ENCODE results near the gene HSPA8. TPM values are rescaled to one million over a fixed set of nuclear protein-coding genes. Genes with fewer than 3 reads are reported as not detected.
A peak's percentile ranks its signal among the peaks of the same experiment; 100 is the strongest.

HSPA8 gene
- total RNA-seq, 1 donor from 2014 or later = 3,240 TPM

- Histone ChIP-seq H3K4me1 (ENCODE audit: control insufficient read depth in 3 of 3, insufficient read depth in 3 of 3, low read length in 3 of 3) (no peaks in the 10 kb centered on the region), H3K9me3 (ENCODE audit: control insufficient read depth in 3 of 3, low read length in 3 of 3) (no peaks in the 10 kb centered on the region), H3K27me3 (ENCODE audit: control insufficient read depth in 3 of 3, insufficient read depth in 3 of 3, low read length in 3 of 3) (no peaks in the 10 kb centered on the region), H3K4me3 (ENCODE audit: low read length in 3 of 3) (no peak overlapping the region), H3K27ac (ENCODE audit: low read depth, low read length) (no peak overlapping the region), H3K9ac (ENCODE audit: low read depth in 1 of 3, low read length in 3 of 3) (no peak overlapping the region), H3K36me3 (ENCODE audit: control insufficient read depth in 3 of 3, insufficient read depth in 3 of 3, low read length in 3 of 3) (no peaks in the 10 kb centered on the region)
Measured at GRCh38 chr11:123034597-123034996, 27.3 kb downstream of the HSPA8 start.

GRCh38 chr11:123033895-123034294, 28.0 kb downstream of the HSPA8 start:
- H3K9ac ChIP-seq (ENCODE audit: low read depth in 1 of 3, low read length in 3 of 3) = no peak overlapping the region
- H3K9me3 ChIP-seq (ENCODE audit: control insufficient read depth in 3 of 3, low read length in 3 of 3) = no peaks in the 10 kb centered on the region

GRCh38 chr11:123030517-123030916, 31.4 kb downstream of the HSPA8 start:
- Histone ChIP-seq H3K36me3 (ENCODE audit: control insufficient read depth in 3 of 3, insufficient read depth in 3 of 3, low read length in 3 of 3) (no peaks in the 10 kb centered on the region), H3K9me3 (ENCODE audit: control insufficient read depth in 3 of 3, low read length in 3 of 3) (no peaks in the 10 kb centered on the region), H3K4me1 (ENCODE audit: control insufficient read depth in 3 of 3, insufficient read depth in 3 of 3, low read length in 3 of 3) (no peaks in the 10 kb centered on the region)

More at GRCh38 chr11:123033895-123034294, 28.0 kb downstream of the HSPA8 start:
- Histone ChIP-seq H3K4me1 (ENCODE audit: control insufficient read depth in 3 of 3, insufficient read depth in 3 of 3, low read length in 3 of 3) (no peaks in the 10 kb centered on the region), H3K36me3 (ENCODE audit: control insufficient read depth in 3 of 3, insufficient read depth in 3 of 3, low read length in 3 of 3) (no peaks in the 10 kb centered on the region), H3K4me3 (ENCODE audit: low read length in 3 of 3) (no peak overlapping the region), H3K27ac (ENCODE audit: low read depth, low read length) (no peak overlapping the region), H3K27me3 (ENCODE audit: control insufficient read depth in 3 of 3, insufficient read depth in 3 of 3, low read length in 3 of 3) (no peaks in the 10 kb centered on the region)

GRCh38 chr11:123020968-123021367, 41.0 kb downstream of the HSPA8 start:
- Histone ChIP-seq H3K27me3 (ENCODE audit: control insufficient read depth in 3 of 3, insufficient read depth in 3 of 3, low read length in 3 of 3) (peaks cover 8% of the 10 kb centered on the region in 3 donors), H3K4me3 (ENCODE audit: low read length in 3 of 3) (no peak overlapping the region), H3K36me3 (ENCODE audit: control insufficient read depth in 3 of 3, insufficient read depth in 3 of 3, low read length in 3 of 3) (no peaks in the 10 kb centered on the region), H3K4me1 (ENCODE audit: control insufficient read depth in 3 of 3, insufficient read depth in 3 of 3, low read length in 3 of 3) (no peaks in the 10 kb centered on the region), H3K27ac (ENCODE audit: low read depth, low read length) (no peak overlapping the region), H3K9me3 (ENCODE audit: control insufficient read depth in 3 of 3, low read length in 3 of 3) (no peaks in the 10 kb centered on the region), H3K9ac (ENCODE audit: low read depth in 1 of 3, low read length in 3 of 3) (no peak overlapping the region)

More at GRCh38 chr11:123030517-123030916, 31.4 kb downstream of the HSPA8 start:
- Histone ChIP-seq H3K27me3 (ENCODE audit: control insufficient read depth in 3 of 3, insufficient read depth in 3 of 3, low read length in 3 of 3) (no peaks in the 10 kb centered on the region), H3K27ac (ENCODE audit: low read depth, low read length) (no peak overlapping the region), H3K4me3 (ENCODE audit: low read length in 3 of 3) (no peak overlapping the region), H3K9ac (ENCODE audit: low read depth in 1 of 3, low read length in 3 of 3) (no peak overlapping the region)

- Histone ChIP-seq H3K4me1 (ENCODE audit: control insufficient read depth in 3 of 3, insufficient read depth in 3 of 3, low read length in 3 of 3) (no peaks in the 10 kb centered on the region), H3K27ac (ENCODE audit: low read depth, low read length) (no peak overlapping the region), H3K9me3 (ENCODE audit: control insufficient read depth in 3 of 3, low read length in 3 of 3) (no peaks in the 10 kb centered on the region), H3K4me3 (ENCODE audit: low read length in 3 of 3) (no peak overlapping the region), H3K27me3 (ENCODE audit: control insufficient read depth in 3 of 3, insufficient read depth in 3 of 3, low read length in 3 of 3) (peaks cover 7 to 9% (median 8%) of the 10 kb centered on the region in 3 donors), H3K36me3 (ENCODE audit: control insufficient read depth in 3 of 3, insufficient read depth in 3 of 3, low read length in 3 of 3) (no peaks in the 10 kb centered on the region), H3K9ac (ENCODE audit: low read depth in 1 of 3, low read length in 3 of 3) (no peak overlapping the region)
Measured at GRCh38 chr11:123018702-123019101, 43.2 kb downstream of the HSPA8 start.

GRCh38 chr11:123011510-123011909, 50.4 kb downstream of the HSPA8 start:
- Histone ChIP-seq H3K9me3 (ENCODE audit: control insufficient read depth in 3 of 3, low read length in 3 of 3) (no peaks in the 10 kb centered on the region), H3K4me3 (ENCODE audit: low read length in 3 of 3) (no peak overlapping the region), H3K9ac (ENCODE audit: low read depth in 1 of 3, low read length in 3 of 3) (no peak overlapping the region), H3K27me3 (ENCODE audit: control insufficient read depth in 3 of 3, insufficient read depth in 3 of 3, low read length in 3 of 3) (peaks cover 0 to 18% (median 0%) of the 10 kb centered on the region in 3 donors), H3K36me3 (ENCODE audit: control insufficient read depth in 3 of 3, insufficient read depth in 3 of 3, low read length in 3 of 3) (no peaks in the 10 kb centered on the region), H3K27ac (ENCODE audit: low read depth, low read length) (no peak overlapping the region), H3K4me1 (ENCODE audit: control insufficient read depth in 3 of 3, insufficient read depth in 3 of 3, low read length in 3 of 3) (no peaks in the 10 kb centered on the region)

Small RNA genes within 50 kb of the gene (small RNA-seq; reads per million reads assigned to genes)
- not detected for gene RPL31P47
- not detected for gene SNORD14C
- gene SNORD14D = not detected
- 177 reads per million, percentile 97 among the genes with 10 or more reads in this experiment for gene SNORD14E

Other genes starting within 250 kb of the HSPA8 start
- gene CRTAM, start 223.6 kb downstream of the HSPA8 start, total RNA-seq = under 0.01 TPM
- gene JHY, start 179.4 kb downstream of the HSPA8 start, total RNA-seq = 1.6 TPM
- not detected for gene BSX, start 80.3 kb downstream of the HSPA8 start, total RNA-seq
- gene CLMP, start 133.1 kb upstream of the HSPA8 start, total RNA-seq = 8.9 TPM